ENCODE results near the gene NCAM2. TPM values are rescaled to one million over a fixed set of nuclear protein-coding genes. Genes with fewer than 3 reads are reported as not detected.

The NCAM2 gene
- total RNA-seq, 1 experiment from 2014 or later = 2.4 TPM

GRCh38 chr21:21406921-21407320, 408.7 kb downstream of the NCAM2 start:
- TF ChIP-seq EZH2 (IDR thresholded peaks at IDR 0.05; ENCODE audit: low read length, unreplicated experiment) (no peak), EZH2phosphoT487 (IDR thresholded peaks at IDR 0.05; ENCODE audit: borderline replicate concordance, low read length) (no peak)
- TF ChIP-seq, protein P1, sequence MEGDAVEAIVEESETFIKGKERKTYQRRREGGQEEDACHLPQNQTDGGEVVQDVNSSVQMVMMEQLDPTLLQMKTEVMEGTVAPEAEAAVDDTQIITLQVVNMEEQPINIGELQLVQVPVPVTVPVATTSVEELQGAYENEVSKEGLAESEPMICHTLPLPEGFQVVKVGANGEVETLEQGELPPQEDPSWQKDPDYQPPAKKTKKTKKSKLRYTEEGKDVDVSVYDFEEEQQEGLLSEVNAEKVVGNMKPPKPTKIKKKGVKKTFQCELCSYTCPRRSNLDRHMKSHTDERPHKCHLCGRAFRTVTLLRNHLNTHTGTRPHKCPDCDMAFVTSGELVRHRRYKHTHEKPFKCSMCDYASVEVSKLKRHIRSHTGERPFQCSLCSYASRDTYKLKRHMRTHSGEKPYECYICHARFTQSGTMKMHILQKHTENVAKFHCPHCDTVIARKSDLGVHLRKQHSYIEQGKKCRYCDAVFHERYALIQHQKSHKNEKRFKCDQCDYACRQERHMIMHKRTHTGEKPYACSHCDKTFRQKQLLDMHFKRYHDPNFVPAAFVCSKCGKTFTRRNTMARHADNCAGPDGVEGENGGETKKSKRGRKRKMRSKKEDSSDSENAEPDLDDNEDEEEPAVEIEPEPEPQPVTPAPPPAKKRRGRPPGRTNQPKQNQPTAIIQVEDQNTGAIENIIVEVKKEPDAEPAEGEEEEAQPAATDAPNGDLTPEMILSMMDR (conservative IDR thresholded peaks at IDR 0.05; ENCODE audit: low read depth, low read length) = no peak
- CTCF ChIA-PET = no interaction called here
- no peaks in the 10 kb centered on the region for H4K20me1 ChIP-seq (ENCODE audit: low read length)

GRCh38 chr21:21412096-21412495, 413.9 kb downstream of the NCAM2 start:
- intact Hi-C loops (cut with micrococcal nuclease) = no loop called here
- no TSS peak for BruUV-seq (replicated peaks)
- H3K36me3 ChIP-seq (ENCODE audit: low read depth, low read length) = no peaks in the 10 kb centered on the region
- no peaks in the 10 kb centered on the region for H3F3A ChIP-seq (ENCODE audit: low read length, unreplicated experiment)
- DNase-seq = no peak
- H2AFZ ChIP-seq (ENCODE audit: low read length) = no peak overlapping the region
- TF ChIP-seq EZH2 (IDR thresholded peaks at IDR 0.05; ENCODE audit: low read length, unreplicated experiment) (no peak), EZH2phosphoT487 (IDR thresholded peaks at IDR 0.05; ENCODE audit: borderline replicate concordance, low read length) (no peak)
- TF ChIP-seq, protein P1 (conservative IDR thresholded peaks at IDR 0.05; ENCODE audit: low read depth, low read length) = no peak
- H3K9me2 ChIP-seq (replicated peaks; ENCODE audit: low read length) = no peaks in the 10 kb centered on the region
- no peak overlapping the region for H3K9ac ChIP-seq (ENCODE audit: low read length)
- H3K9me3 ChIP-seq (ENCODE audit: low read length) = no peaks in the 10 kb centered on the region
- CTCF ChIA-PET = no interaction called here
- no peaks in the 10 kb centered on the region for H4K20me1 ChIP-seq (ENCODE audit: low read length)
- ATAC-seq = no peak
- H3K4me1 ChIP-seq (ENCODE audit: insufficient read depth, low read length) = no peaks in the 10 kb centered on the region
- no peak overlapping the region for H3K4me2 ChIP-seq (ENCODE audit: low read length)
- no peaks in the 10 kb centered on the region for H3K27me3 ChIP-seq (ENCODE audit: low read length)
- H3K79me2 ChIP-seq (ENCODE audit: low read length) = no peaks in the 10 kb centered on the region
- POLR2A ChIA-PET (ENCODE audit: unreplicated experiment) = no interaction called here
- no peak overlapping the region for H3K27ac ChIP-seq (ENCODE audit: low read length)
- H3K4me3 ChIP-seq (ENCODE audit: low read length) = no peak overlapping the region

More at GRCh38 chr21:21406921-21407320, 408.7 kb downstream of the NCAM2 start:
- no peaks in the 10 kb centered on the region for H3K79me2 ChIP-seq (ENCODE audit: low read length)
- intact Hi-C loops (cut with micrococcal nuclease) = no loop called here
- H3K4me3 ChIP-seq (ENCODE audit: low read length) = no peak overlapping the region
- no peaks in the 10 kb centered on the region for H3K9me2 ChIP-seq (replicated peaks; ENCODE audit: low read length)
- H2AFZ ChIP-seq (ENCODE audit: low read length) = no peak overlapping the region
- no peaks in the 10 kb centered on the region for H3F3A ChIP-seq (ENCODE audit: low read length, unreplicated experiment)
- no peak overlapping the region for H3K9ac ChIP-seq (ENCODE audit: low read length)
- no peak for ATAC-seq
- H3K27ac ChIP-seq (ENCODE audit: low read length) = no peak overlapping the region
- POLR2A ChIA-PET (ENCODE audit: unreplicated experiment) = no interaction called here
- no peaks in the 10 kb centered on the region for H3K36me3 ChIP-seq (ENCODE audit: low read depth, low read length)
- H3K27me3 ChIP-seq (ENCODE audit: low read length) = no peaks in the 10 kb centered on the region
- peaks cover 18% of the 10 kb centered on the region; the same call in 1 of the 2 replicates for H3K9me3 ChIP-seq (ENCODE audit: low read length)
- BruUV-seq (replicated peaks) = no TSS peak
- DNase-seq = no peak
- H3K4me2 ChIP-seq (ENCODE audit: low read length) = no peak overlapping the region
- H3K4me1 ChIP-seq (ENCODE audit: insufficient read depth, low read length) = no peaks in the 10 kb centered on the region

- ChIA-PET POLR2A (ENCODE audit: unreplicated experiment) (no interaction called here), CTCF (no interaction called here)
- no peak for DNase-seq
- intact Hi-C loops (cut with micrococcal nuclease) = no loop called here
- no peaks in the 10 kb centered on the region for H3K36me3 ChIP-seq (ENCODE audit: low read depth, low read length)
- no peak overlapping the region for H3K27ac ChIP-seq (ENCODE audit: low read length)
- H3F3A ChIP-seq (ENCODE audit: low read length, unreplicated experiment) = no peaks in the 10 kb centered on the region
- BruUV-seq (replicated peaks) = no TSS peak
- no peaks in the 10 kb centered on the region for H3K4me1 ChIP-seq (ENCODE audit: insufficient read depth, low read length)
- H3K4me3 ChIP-seq (ENCODE audit: low read length) = no peak overlapping the region
- H3K27me3 ChIP-seq (ENCODE audit: low read length) = no peaks in the 10 kb centered on the region
- no peaks in the 10 kb centered on the region for H3K79me2 ChIP-seq (ENCODE audit: low read length)
- TF ChIP-seq EZH2phosphoT487 (IDR thresholded peaks at IDR 0.05; ENCODE audit: borderline replicate concordance, low read length) (no peak), EZH2 (IDR thresholded peaks at IDR 0.05; ENCODE audit: low read length, unreplicated experiment) (no peak)
- TF ChIP-seq, protein P1 (conservative IDR thresholded peaks at IDR 0.05; ENCODE audit: low read depth, low read length) = no peak
- no peaks in the 10 kb centered on the region for H3K9me2 ChIP-seq (replicated peaks; ENCODE audit: low read length)
- no peak overlapping the region for H3K9ac ChIP-seq (ENCODE audit: low read length)
- H3K4me2 ChIP-seq (ENCODE audit: low read length) = no peak overlapping the region
- H3K9me3 ChIP-seq (ENCODE audit: low read length) = no peaks in the 10 kb centered on the region
- no peaks in the 10 kb centered on the region for H4K20me1 ChIP-seq (ENCODE audit: low read length)
- ATAC-seq = no peak
- no peak overlapping the region for H2AFZ ChIP-seq (ENCODE audit: low read length)
These were observed 417.5 kb downstream of the NCAM2 start for GRCh38 chr21:21415741-21416140.

Measured in PC-3 (cell line).